ENCODE results near the gene DNAAF5.

DNAAF5 gene

GRCh38 chr7:772392-772791 is 45.9 kb downstream of the DNAAF5 start:
- Histone ChIP-seq H3K9me3 (ENCODE audit: low read length) (no peaks in the 10 kb centered on the region), H3K4me1 (ENCODE audit: insufficient read depth, low read length) (no peaks in the 10 kb centered on the region), H3K27me3 (ENCODE audit: insufficient read depth, low read length) (no peaks in the 10 kb centered on the region), H3K36me3 (ENCODE audit: insufficient read depth, low read length) (peaks cover 73% of the 10 kb centered on the region), H3K4me3 (ENCODE audit: low read length) (no peak overlapping the region), H2AFZ (ENCODE audit: low read depth, low read length) (no peak overlapping the region)

- no peaks in the 10 kb centered on the region for H3K9me3 ChIP-seq (ENCODE audit: low read length)
- H3K4me1 ChIP-seq (ENCODE audit: insufficient read depth, low read length): no peaks in the 10 kb centered on the region
- peaks cover 73% of the 10 kb centered on the region for H3K36me3 ChIP-seq (ENCODE audit: insufficient read depth, low read length)
- H2AFZ ChIP-seq (ENCODE audit: low read depth, low read length): no peak overlapping the region
- no peak overlapping the region for H3K4me3 ChIP-seq (ENCODE audit: low read length)
- no peaks in the 10 kb centered on the region for H3K27me3 ChIP-seq (ENCODE audit: insufficient read depth, low read length)
Observed at GRCh38 chr7:772861-773621, 46.5 kb downstream of the DNAAF5 start.

- Histone ChIP-seq H2AFZ (ENCODE audit: low read depth, low read length) (no peak overlapping the region), H3K4me3 (ENCODE audit: low read length) (no peak overlapping the region), H3K27me3 (ENCODE audit: insufficient read depth, low read length) (no peaks in the 10 kb centered on the region), H3K4me1 (ENCODE audit: insufficient read depth, low read length) (no peaks in the 10 kb centered on the region), H3K9me3 (ENCODE audit: low read length) (no peaks in the 10 kb centered on the region), H3K36me3 (ENCODE audit: insufficient read depth, low read length) (peaks cover 78% of the 10 kb centered on the region)
Observed at GRCh38 chr7:773622-773915, 47.1 kb downstream of the DNAAF5 start.

GRCh38 chr7:774161-775109 is 47.9 kb downstream of the DNAAF5 start:
- Histone ChIP-seq H3K36me3 (ENCODE audit: insufficient read depth, low read length) (peaks cover 81% of the 10 kb centered on the region), H3K4me3 (ENCODE audit: low read length) (no peak overlapping the region), H2AFZ (ENCODE audit: low read depth, low read length) (no peak overlapping the region), H3K27me3 (ENCODE audit: insufficient read depth, low read length) (no peaks in the 10 kb centered on the region), H3K9me3 (ENCODE audit: low read length) (no peaks in the 10 kb centered on the region), H3K4me1 (ENCODE audit: insufficient read depth, low read length) (no peaks in the 10 kb centered on the region)

- Histone ChIP-seq H3K36me3 (ENCODE audit: insufficient read depth, low read length) (peaks cover 85% of the 10 kb centered on the region), H3K4me1 (ENCODE audit: insufficient read depth, low read length) (no peaks in the 10 kb centered on the region), H3K9me3 (ENCODE audit: low read length) (no peaks in the 10 kb centered on the region), H3K27me3 (ENCODE audit: insufficient read depth, low read length) (no peaks in the 10 kb centered on the region), H3K4me3 (ENCODE audit: low read length) (no peak overlapping the region), H2AFZ (ENCODE audit: low read depth, low read length) (no peak overlapping the region)
Observed at GRCh38 chr7:776381-776780, 49.9 kb downstream of the DNAAF5 start.

GRCh38 chr7:776992-777727 is 50.7 kb downstream of the DNAAF5 start:
- Histone ChIP-seq H2AFZ (ENCODE audit: low read depth, low read length) (no peak overlapping the region), H3K4me3 (ENCODE audit: low read length) (no peak overlapping the region), H3K9me3 (ENCODE audit: low read length) (peaks cover 2% of the 10 kb centered on the region), H3K27me3 (ENCODE audit: insufficient read depth, low read length) (no peaks in the 10 kb centered on the region), H3K36me3 (ENCODE audit: insufficient read depth, low read length) (peaks cover 82% of the 10 kb centered on the region), H3K4me1 (ENCODE audit: insufficient read depth, low read length) (no peaks in the 10 kb centered on the region)

- Histone ChIP-seq H3K9me3 (ENCODE audit: low read length) (peaks cover 2% of the 10 kb centered on the region), H3K4me1 (ENCODE audit: insufficient read depth, low read length) (no peaks in the 10 kb centered on the region), H3K27me3 (ENCODE audit: insufficient read depth, low read length) (no peaks in the 10 kb centered on the region), H3K4me3 (ENCODE audit: low read length) (no peak overlapping the region), H3K36me3 (ENCODE audit: insufficient read depth, low read length) (peaks cover 87% of the 10 kb centered on the region), H2AFZ (ENCODE audit: low read depth, low read length) (no peak overlapping the region)
Observed at GRCh38 chr7:777728-778078, 51.2 kb downstream of the DNAAF5 start.

- Histone ChIP-seq H3K36me3 (ENCODE audit: insufficient read depth, low read length) (peaks cover 88% of the 10 kb centered on the region), H3K27me3 (ENCODE audit: insufficient read depth, low read length) (no peaks in the 10 kb centered on the region), H2AFZ (ENCODE audit: low read depth, low read length) (no peak overlapping the region), H3K4me3 (ENCODE audit: low read length) (no peak overlapping the region), H3K4me1 (ENCODE audit: insufficient read depth, low read length) (no peaks in the 10 kb centered on the region), H3K9me3 (ENCODE audit: low read length) (peaks cover 2% of the 10 kb centered on the region)
Observed at GRCh38 chr7:778271-778967, 51.9 kb downstream of the DNAAF5 start.

- no peak overlapping the region for H3K4me3 ChIP-seq (ENCODE audit: low read length)
- peaks cover 86% of the 10 kb centered on the region for H3K36me3 ChIP-seq (ENCODE audit: insufficient read depth, low read length)
- H3K4me1 ChIP-seq (ENCODE audit: insufficient read depth, low read length): no peaks in the 10 kb centered on the region
- peaks cover 2% of the 10 kb centered on the region for H3K9me3 ChIP-seq (ENCODE audit: low read length)
- no peaks in the 10 kb centered on the region for H3K27me3 ChIP-seq (ENCODE audit: insufficient read depth, low read length)
- no peak overlapping the region for H2AFZ ChIP-seq (ENCODE audit: low read depth, low read length)
Observed at GRCh38 chr7:778968-779451, 52.5 kb downstream of the DNAAF5 start.

GRCh38 chr7:779480-779879 is 53.0 kb downstream of the DNAAF5 start:
- Histone ChIP-seq H3K9me3 (ENCODE audit: low read length) (peaks cover 2% of the 10 kb centered on the region), H3K4me3 (ENCODE audit: low read length) (no peak overlapping the region), H3K4me1 (ENCODE audit: insufficient read depth, low read length) (no peaks in the 10 kb centered on the region), H3K36me3 (ENCODE audit: insufficient read depth, low read length) (peaks cover 86% of the 10 kb centered on the region), H3K27me3 (ENCODE audit: insufficient read depth, low read length) (no peaks in the 10 kb centered on the region), H2AFZ (ENCODE audit: low read depth, low read length) (no peak overlapping the region)

- no peaks in the 10 kb centered on the region for H3K27me3 ChIP-seq (ENCODE audit: insufficient read depth, low read length)
- no peak overlapping the region for H3K4me3 ChIP-seq (ENCODE audit: low read length)
- peaks cover 6% of the 10 kb centered on the region for H3K9me3 ChIP-seq (ENCODE audit: low read length)
- H2AFZ ChIP-seq (ENCODE audit: low read depth, low read length): no peak overlapping the region
- H3K4me1 ChIP-seq (ENCODE audit: insufficient read depth, low read length): no peaks in the 10 kb centered on the region
- H3K36me3 ChIP-seq (ENCODE audit: insufficient read depth, low read length): peaks cover 87% of the 10 kb centered on the region
Observed at GRCh38 chr7:780081-780480, 53.6 kb downstream of the DNAAF5 start.

GRCh38 chr7:780516-780915 is 54.0 kb downstream of the DNAAF5 start:
- H3K36me3 ChIP-seq (ENCODE audit: insufficient read depth, low read length): peaks cover 87% of the 10 kb centered on the region

More at GRCh38 chr7:780516-780915, 54.0 kb downstream of the DNAAF5 start:
- H3K9me3 ChIP-seq (ENCODE audit: low read length): peaks cover 7% of the 10 kb centered on the region
- H3K4me3 ChIP-seq (ENCODE audit: low read length): no peak overlapping the region
- H3K27me3 ChIP-seq (ENCODE audit: insufficient read depth, low read length): no peaks in the 10 kb centered on the region
- H3K4me1 ChIP-seq (ENCODE audit: insufficient read depth, low read length): no peaks in the 10 kb centered on the region
- H2AFZ ChIP-seq (ENCODE audit: low read depth, low read length): no peak overlapping the region
